Renal cortical epithelial cell (primary cell): ENCODE data around the gene GPBP1L1. TPM values are rescaled to one million over a fixed set of nuclear protein-coding genes. Genes with fewer than 3 reads are reported as not detected.
"Not testable (repeated sequence)": the region's sequence is repeated elsewhere in the genome, so short reads cannot be mapped to it uniquely, and the experiment has no call there.

Experiments used
- DNase-seq: peaks from one replicate; pipeline ENCODE4 v3.0.0-alpha.2; 2011; ENCODE audit warnings: low read depth
- total RNA-seq: library from RNA; depleted of rRNA; stranded (reverse); fragments of >200 nt; gene quantifications from 2 replicates; pipeline ENCODE4 v1.2.3, GENCODE V29; 2014

Gene GPBP1L1
- total RNA-seq, 1 donor from 2014 or later: 140 TPM

DNA sequence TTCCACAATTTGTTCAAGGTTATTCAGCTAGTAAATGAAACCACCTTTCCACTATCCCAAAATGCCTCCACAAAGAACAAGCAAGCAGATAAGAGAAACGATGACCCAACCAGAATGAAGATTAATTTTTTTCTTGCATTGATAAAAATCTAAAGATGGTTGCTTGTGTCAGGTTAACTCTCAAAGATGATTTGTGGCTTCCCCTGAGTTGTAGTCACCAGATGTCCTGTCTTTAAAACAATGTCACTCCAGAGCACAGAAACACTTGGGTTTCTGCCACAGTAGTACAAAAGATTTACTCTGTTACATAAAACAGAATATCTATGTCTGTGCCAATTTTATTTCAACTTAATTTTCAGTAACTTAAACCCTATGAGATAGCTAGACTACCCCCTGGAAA lies 51.1 kb downstream of the GPBP1L1 start:
- DNase-seq: no peak

GRCh38 chr1:45630429-45630828 lies 55.9 kb downstream of the GPBP1L1 start:
- no peak for DNase-seq

DNA sequence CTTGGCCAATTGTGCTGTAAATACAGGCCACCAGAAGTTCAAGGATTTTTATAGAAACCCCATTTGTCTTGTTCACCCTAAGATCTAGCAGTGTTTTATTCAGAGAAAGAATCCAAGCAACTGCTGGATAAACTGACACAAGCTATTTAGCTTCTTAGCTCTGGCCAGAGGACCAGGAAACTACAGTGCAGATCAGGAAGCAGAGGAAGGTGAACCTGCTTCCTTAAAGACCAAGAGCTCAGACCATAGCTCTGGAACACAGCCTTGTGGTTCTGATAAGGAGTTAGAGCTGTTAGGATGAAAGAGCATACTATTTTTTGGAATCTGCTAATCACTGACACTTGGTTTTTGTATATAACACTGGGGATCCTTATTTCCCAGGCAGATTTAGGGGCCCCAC lies 57.3 kb downstream of the GPBP1L1 start:
- DNase-seq: no peak

GRCh38 chr1:45623972-45624371 lies 62.4 kb downstream of the GPBP1L1 start, which contains the start of gene CCDC17:
TSS of gene CCDC17 (minus strand) at chr1:45624054. CDS start at chr1:45623909, 145 bp downstream.
- no peak for DNase-seq

DNA sequence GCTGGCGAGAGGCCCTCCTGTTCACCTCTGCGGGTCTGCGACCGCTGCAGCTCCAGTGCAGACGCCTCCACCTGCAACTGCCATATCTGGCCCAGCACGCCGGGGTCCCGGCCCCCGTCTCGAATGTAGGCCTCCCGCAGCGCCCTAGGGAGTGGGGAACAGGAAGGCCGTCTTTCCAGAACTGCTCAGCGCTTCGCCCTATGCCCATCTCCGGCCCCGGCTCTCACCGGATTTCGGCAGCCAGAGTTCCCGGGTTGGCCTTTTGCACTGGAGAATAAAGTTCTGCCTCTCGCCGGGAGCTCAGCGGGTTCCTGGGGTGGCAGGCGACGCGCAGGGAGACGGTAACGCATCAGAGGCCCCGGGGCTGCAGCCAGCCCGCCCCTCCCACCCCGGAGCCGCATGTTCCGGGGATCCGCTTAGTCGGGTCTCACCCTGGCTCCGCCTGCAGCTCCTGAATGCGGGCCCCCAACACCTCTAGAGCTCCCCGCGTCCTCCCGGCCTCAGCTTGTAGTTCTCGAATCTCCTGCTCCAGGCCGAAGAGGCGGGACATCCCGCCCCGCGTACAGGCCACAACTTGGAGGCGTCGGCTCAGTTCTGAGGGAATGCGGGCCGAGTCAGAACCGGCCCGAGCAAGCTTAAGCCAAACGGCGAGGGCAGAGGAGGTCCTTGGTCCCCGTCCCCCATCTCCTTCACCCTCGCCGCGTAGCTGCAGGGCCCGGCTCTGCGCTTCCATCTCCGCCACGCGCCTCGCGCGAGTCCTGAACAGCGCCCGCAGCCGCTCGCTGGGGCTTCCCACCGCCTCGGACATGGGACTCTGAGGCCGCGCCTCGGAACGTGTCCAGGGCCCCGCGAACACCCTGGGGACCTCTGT lies 63.6 kb downstream of the GPBP1L1 start:
- DNase-seq: no peak

- DNase-seq: no peak
Measured at GRCh38 chr1:45621895-45622523, 64.3 kb downstream of the GPBP1L1 start.

DNA sequence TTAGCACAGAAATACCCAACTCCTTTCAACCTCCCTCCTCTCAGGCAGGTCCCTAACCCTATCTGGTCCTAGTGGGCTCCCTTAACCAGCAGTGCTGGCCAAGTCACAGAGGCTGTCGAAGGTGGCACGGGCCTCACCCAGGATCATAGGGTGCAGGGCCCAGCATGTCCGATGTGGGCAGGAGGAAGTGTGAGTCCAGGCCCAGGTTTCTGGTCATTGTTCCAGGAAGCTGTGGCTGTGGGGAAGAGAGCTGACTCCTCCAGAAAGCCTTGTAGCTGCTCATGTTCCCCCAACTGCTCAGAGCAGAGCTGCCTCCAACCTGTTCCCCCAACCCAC lies 64.9 kb downstream of the GPBP1L1 start:
- DNase-seq: no peak

GRCh38 chr1:45620588-45621500 lies 65.5 kb downstream of the GPBP1L1 start:
- DNase-seq: no peak

- DNase-seq: no peak
Measured at GRCh38 chr1:45619149-45619921, 67.0 kb downstream of the GPBP1L1 start.

GRCh38 chr1:45617618-45618017 lies 68.7 kb downstream of the GPBP1L1 start:
- DNase-seq: no peak

GRCh38 chr1:45615885-45616284 lies 70.4 kb downstream of the GPBP1L1 start:
- no peak for DNase-seq

DNA sequence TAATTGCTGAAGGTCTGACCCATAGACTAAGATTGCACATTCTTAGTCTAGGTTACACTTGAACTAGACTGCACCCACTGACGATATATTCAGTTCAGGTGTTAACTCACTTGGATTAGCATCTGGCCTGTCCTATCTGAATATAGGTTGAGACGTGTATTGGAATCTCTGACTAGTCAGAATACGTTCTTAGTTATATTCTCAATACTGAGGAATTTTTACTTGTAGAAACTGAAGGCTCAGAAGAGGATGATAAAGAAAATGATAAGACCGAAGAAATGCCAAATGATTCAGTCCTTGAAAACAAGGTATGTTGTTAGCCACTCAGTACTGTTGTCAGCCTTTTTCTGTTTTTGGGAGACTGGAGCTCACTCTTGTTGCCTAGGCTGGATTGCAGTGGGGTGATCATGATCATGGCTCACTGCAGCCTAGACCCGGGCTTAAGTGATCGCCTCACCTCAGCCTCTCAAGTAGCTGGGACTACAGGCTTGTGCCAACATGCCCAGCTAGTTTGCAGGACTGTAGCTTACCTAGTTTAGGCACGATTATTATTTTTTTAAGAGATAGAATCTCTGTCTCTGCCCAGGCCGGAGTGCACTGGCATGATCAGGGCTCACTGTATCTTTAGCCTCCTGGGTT lies 73.3 kb downstream of the GPBP1L1 start:
- DNase-seq: no peak

- no peak for DNase-seq
Measured at GRCh38 chr1:45610589-45611226, 75.6 kb downstream of the GPBP1L1 start.

- DNase-seq: peak; percentile 65
Measured at GRCh38 chr1:45608175-45609156, 77.9 kb downstream of the GPBP1L1 start.

- no peak for DNase-seq
Measured at GRCh38 chr1:45607404-45608074, 78.8 kb downstream of the GPBP1L1 start.

- DNase-seq: no peak
Measured at GRCh38 chr1:45604239-45604638, 82.1 kb downstream of the GPBP1L1 start.

GRCh38 chr1:45596765-45597164 lies 89.6 kb downstream of the GPBP1L1 start:
- DNase-seq: not testable (repeated sequence)

DNA sequence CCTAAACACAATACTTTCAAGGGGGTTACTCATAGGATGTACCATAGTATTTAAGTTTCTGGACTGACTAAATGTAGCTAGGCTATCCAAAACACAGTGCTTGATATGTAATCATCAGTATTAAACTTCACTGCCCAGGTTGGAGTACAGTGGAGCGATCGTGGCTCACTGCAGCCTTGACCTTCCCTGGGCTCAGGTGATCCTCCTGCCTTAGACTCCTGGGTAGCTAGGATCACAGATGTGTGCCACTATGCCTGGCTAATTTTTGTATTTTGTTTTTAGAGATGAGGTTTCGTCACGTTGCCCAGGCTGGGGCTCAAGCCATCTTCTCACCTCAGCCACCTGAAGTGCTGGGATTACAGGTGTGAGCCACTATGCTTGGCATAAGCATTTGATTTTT lies 91.9 kb downstream of the GPBP1L1 start:
- DNase-seq: no peak

DNA sequence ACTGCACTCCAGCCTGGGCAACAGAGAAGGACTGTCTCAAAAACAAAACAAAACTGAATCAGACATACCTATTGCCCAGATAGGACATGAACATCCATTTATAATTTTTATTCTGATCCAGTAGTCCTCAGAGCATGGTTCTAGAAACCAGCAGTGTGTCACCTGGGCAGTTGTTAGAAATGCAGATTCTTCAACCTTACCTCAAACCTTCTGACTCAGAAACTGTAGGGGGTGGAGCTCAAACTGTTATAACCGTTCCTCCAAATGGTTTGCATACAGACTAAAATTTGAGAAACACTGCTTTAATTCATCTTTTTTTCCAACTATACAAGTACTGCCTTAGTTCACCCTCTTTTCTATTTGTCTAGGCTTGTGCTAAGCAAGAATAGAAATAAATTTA lies 96.5 kb downstream of the GPBP1L1 start:
- DNase-seq: peak; percentile 55
